HG03039 (cell line): ENCODE measurements around the gene GPR146.

Source experiments
- ATAC-seq: cut with Tn5 transposase; IDR thresholded peaks from one replicate; pipeline ENCODE4 v1.9.1; 2021; ENCODE audit warnings: mild to moderate bottlenecking, moderate library complexity; ENCODE audit not compliant: unreplicated experiment

GPR146 gene

DNA sequence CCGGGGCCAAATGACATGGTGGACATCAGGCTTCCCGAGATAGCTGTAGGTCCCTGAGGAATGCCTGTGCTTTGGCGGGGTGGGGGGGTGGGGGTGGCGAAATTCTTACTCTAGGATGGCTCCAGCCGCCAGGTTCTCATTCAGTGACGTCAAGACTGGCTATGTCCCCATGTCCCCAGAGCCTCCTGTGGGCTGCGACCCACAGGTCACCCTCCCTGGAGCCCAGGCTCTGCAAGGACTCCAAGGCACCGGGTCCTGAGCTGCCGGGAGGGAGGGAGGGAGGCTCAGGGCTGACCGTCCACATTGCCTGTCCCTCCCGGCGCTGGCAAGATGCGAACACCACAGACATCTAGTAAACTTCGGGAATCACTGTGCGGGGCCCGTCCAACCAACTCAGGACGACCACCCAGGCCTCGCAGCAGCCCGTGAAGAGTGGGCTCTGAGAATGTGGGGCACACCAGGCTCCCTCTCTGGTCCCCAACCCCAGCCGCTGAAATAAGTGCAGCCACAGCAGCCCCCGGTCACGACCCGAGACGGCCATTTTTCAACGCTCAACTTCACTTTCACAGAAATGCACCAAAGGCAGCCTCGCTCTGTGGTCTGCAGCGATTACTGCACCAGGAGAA lies 12.6 kb downstream of the GPR146 start:
- no peak for ATAC-seq

DNA sequence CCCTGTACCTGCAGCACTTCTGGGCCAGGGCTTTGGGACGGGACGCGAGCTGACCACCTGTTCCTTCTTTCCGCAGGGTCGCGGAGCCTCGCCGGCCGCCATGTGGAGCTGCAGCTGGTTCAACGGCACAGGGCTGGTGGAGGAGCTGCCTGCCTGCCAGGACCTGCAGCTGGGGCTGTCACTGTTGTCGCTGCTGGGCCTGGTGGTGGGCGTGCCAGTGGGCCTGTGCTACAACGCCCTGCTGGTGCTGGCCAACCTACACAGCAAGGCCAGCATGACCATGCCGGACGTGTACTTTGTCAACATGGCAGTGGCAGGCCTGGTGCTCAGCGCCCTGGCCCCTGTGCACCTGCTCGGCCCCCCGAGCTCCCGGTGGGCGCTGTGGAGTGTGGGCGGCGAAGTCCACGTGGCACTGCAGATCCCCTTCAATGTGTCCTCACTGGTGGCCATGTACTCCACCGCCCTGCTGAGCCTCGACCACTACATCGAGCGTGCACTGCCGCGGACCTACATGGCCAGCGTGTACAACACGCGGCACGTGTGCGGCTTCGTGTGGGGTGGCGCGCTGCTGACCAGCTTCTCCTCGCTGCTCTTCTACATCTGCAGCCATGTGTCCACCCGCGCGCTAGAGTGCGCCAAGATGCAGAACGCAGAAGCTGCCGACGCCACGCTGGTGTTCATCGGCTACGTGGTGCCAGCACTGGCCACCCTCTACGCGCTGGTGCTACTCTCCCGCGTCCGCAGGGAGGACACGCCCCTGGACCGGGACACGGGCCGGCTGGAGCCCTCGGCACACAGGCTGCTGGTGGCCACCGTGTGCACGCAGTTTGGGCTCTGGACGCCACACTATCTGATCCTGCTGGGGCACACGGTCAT lies 13.3 kb downstream of the GPR146 start:
- ATAC-seq = no peak

GRCh38 chr7:1058311-1058710 lies 14.0 kb downstream of the GPR146 start:
- no peak for ATAC-seq

- no peak for ATAC-seq
Measured at GRCh38 chr7:1058821-1059199, 14.5 kb downstream of the GPR146 start.

- ATAC-seq = no peak
Measured at GRCh38 chr7:1059200-1060091, 15.1 kb downstream of the GPR146 start.

DNA sequence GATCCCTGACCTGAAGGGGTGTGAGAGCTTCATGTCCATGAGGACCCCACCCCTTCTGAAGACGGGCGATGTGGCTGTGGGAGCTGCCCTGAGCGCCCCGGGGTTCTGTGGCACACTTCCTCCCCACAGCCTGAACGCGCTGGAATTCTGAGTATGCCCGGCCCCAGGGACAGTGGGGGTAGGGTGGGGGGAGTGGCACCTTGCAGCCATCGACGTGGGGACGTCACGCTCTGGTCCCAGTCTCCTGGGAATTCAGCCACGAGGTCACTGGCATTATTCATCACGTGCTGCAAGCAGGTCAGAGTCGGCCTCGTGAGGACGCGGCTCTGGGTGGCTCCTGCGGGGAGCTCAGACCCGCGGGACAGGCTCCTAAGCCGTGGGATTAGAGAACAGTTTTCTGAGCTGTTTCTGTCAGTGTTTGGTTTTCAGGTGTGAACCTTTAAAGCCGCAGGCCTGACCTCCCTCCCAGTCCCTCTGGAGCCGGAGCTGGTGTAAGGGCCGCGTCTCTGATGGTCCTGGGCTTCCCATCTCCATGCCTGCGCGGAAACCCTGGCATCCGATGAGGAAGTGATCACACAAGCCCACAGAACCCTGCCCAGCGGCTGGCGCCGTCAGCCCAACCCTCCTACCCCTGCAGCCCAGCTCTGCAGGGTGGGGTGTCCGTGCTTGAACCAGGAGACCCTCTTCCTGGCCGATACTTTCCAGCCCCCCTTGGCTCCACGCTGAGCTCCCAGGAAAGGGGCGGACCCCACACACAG lies 16.1 kb downstream of the GPR146 start:
- no peak for ATAC-seq

DNA sequence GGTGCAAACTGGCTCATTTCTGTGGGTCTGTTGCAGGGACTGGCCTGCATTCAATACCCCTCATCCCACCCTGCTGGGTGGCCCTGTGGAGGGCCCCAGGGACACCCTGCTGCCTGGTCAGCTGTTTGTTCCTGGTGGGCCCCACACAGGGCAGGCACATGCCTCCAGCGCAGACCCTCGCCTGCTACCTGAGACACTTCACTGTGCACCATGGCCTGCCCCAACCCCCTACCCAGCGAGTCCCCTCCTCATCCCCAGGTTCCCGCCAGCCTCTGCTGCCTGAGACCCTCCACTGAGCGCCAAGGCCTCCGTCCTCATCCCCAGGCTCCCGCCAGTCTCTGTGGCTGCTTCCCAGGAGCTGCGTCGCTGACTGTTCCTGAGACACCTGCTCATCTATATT lies 16.8 kb downstream of the GPR146 start:
- no peak for ATAC-seq

GRCh38 chr7:1062296-1063294 lies 18.2 kb downstream of the GPR146 start:
- ATAC-seq = no peak

- ATAC-seq = no peak
Measured at GRCh38 chr7:1063361-1063760, 19.0 kb downstream of the GPR146 start.

- no peak for ATAC-seq
Measured at GRCh38 chr7:1064581-1064980, 20.2 kb downstream of the GPR146 start.

- no peak for ATAC-seq
Measured at GRCh38 chr7:1065263-1065584, 20.9 kb downstream of the GPR146 start.

DNA sequence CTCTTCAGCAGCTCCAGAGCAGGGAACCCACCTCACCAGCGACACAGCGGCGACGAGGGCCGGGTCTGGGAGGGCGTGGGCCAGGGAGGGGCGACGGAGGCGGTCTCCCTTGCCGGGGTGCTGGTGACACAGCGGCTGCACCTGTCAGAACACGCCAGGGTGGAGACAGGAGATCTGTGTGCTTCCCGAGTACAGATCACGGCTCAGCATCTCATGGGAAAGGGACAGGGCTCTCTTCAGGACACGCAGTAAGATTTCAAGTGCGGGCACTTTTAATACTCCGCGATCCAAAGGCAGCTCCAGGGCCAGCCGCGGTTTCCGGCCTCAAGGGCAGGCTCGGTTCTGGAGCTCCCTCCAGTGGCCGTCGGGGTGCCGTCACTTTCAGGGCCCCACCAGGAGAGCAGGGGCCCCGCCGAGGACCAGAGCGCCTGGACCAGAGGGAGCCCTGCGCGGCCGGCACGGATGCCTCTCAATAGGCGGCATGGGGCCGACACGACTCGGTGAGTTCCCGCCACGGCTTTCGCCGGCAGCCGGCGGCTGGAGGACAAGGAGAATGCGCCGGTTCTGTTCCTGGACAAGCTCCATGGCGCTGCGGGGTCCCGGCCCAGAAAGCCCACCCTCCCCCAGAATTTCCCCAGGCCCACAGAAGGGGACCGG lies 21.4 kb downstream of the GPR146 start:
- peak; percentile 42 for ATAC-seq

DNA sequence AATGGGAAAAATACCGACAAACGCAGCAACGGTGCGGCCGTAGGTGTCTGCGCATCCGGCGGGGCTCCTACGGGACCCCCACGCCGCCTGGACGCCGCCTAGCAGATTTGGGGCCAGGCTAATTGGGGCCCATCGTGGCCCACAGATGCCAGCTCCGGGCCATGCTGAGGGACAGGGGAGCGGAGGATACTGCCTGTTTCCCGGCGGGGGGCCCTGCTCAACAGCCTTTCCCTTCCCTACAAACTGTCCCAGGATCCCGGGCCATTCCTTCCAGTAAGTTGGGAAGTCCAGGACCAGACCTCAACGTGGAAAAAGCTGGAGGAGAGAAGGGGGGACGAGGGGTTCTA lies 21.9 kb downstream of the GPR146 start:
- no peak for ATAC-seq

- no peak for ATAC-seq
Measured at GRCh38 chr7:1068013-1068412, 23.7 kb downstream of the GPR146 start.

DNA sequence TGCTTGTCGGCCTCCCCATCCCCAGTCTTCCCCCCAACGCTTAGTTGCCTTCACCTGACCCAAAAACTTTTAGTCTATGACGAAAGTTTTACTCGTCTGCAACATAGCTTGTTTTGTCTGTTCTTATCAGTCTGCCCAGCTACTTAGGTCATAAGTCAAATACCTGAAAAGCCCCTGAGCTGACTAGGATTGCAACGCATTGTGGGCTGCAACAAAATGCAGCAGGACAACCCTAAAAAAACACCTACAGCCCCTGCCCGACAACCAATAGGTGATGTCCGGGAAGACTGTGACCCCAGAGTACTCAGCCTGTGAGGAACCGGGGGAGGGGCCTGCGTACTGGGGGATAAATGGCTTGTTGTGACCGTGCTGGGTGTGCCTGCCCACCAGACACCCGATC lies 24.3 kb downstream of the GPR146 start:
- ATAC-seq = no peak

DNA sequence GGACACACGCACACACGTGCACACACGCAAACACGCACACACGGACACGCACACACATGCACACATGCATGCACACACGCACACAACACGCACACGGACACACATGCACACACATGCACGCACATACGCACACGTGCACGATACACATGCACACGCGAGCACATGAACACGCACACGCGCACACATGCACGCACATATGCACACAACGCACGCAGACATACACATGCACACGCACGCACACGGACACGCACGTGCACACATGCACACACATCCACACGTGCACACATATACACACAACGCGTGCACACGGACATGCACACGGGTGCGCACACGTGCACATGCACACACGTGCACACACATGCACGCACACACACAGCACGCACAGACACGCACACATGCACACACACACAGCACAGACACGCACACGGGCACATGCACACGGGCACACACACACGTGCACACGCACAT lies 26.2 kb downstream of the GPR146 start:
- no peak for ATAC-seq

- ATAC-seq = no peak
Measured at GRCh38 chr7:1071731-1072254, 27.4 kb downstream of the GPR146 start.

- no peak for ATAC-seq
Measured at GRCh38 chr7:1073142-1073977, 29.0 kb downstream of the GPR146 start.
